ENCODE data around the gene PHACTR2. TPM values are rescaled to one million over a fixed set of nuclear protein-coding genes. Genes with fewer than 3 reads are reported as not detected.
A peak's percentile ranks its signal among the peaks of the same experiment; 100 is the strongest.

Gene PHACTR2
- total and polyA plus RNA-seq, 4 donors: 11.0 to 119 (median 43.8) TPM

DNA sequence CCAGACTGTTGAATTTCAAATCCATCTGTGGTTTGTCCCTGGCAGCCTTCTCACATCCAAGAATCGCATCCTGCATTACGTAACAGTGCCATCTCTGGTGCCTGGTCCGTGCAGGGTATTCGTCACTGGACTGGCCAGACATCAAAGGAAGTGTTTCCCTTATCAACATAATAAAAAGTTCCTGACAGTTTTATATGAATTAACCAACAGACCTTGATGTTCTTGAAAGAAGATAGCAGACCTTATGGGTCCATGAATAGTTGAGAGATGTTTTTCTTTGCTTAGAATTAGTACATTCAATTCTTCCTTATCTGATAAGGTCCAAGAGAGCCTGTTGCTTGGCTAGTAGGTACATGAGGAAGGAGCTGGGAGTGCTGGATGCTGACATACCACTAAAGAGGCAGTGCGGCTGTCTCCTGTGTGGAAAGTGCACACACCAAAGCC is 77.6 kb downstream of the PHACTR2 start:
- 29 to 30% methylated on average over 5 of the region's 5 CpGs for WGBS, 2 donors
- TF ChIP-seq, protein P1, sequence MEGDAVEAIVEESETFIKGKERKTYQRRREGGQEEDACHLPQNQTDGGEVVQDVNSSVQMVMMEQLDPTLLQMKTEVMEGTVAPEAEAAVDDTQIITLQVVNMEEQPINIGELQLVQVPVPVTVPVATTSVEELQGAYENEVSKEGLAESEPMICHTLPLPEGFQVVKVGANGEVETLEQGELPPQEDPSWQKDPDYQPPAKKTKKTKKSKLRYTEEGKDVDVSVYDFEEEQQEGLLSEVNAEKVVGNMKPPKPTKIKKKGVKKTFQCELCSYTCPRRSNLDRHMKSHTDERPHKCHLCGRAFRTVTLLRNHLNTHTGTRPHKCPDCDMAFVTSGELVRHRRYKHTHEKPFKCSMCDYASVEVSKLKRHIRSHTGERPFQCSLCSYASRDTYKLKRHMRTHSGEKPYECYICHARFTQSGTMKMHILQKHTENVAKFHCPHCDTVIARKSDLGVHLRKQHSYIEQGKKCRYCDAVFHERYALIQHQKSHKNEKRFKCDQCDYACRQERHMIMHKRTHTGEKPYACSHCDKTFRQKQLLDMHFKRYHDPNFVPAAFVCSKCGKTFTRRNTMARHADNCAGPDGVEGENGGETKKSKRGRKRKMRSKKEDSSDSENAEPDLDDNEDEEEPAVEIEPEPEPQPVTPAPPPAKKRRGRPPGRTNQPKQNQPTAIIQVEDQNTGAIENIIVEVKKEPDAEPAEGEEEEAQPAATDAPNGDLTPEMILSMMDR (IDR thresholded peaks at IDR 0.05; ENCODE audit: control extremely low read depth, extremely low read depth): no peak
- peaks cover 6 to 12% (median 7%) of the 10 kb centered on the region in 4 donors for H3K36me3 ChIP-seq (ENCODE audit: control insufficient read depth in 4 of 4, insufficient read depth in 4 of 4, low read length in 4 of 4)
- no peak overlapping the region for H3K9ac ChIP-seq (ENCODE audit: insufficient read depth in 1 of 2, low read length in 2 of 2)
- H3K9me3 ChIP-seq (ENCODE audit: control insufficient read depth in 4 of 4, insufficient read depth in 3 of 4, low read length in 3 of 4): no peaks in the 10 kb centered on the region
- no peak for ATAC-seq (ENCODE audit: insufficient read depth, low FRiP score)
- H3K4me1 ChIP-seq (ENCODE audit: control insufficient read depth in 5 of 5, insufficient read depth in 5 of 5, low read length in 5 of 5): peaks cover 0 to 16% (median 6%) of the 10 kb centered on the region in 5 donors
- peak overlapping the region in 1 of 2 donors; percentile 53 for H3K27ac ChIP-seq (ENCODE audit: low read depth in 1 of 2, low read length in 1 of 2)
- no peak overlapping the region for H3K4me3 ChIP-seq
- no peaks in the 10 kb centered on the region for H3K27me3 ChIP-seq (ENCODE audit: control insufficient read depth in 3 of 3, insufficient read depth in 3 of 3, low read length in 2 of 3)
- peak; percentile 72 to 88 (median 85) for DNase-seq

DNA sequence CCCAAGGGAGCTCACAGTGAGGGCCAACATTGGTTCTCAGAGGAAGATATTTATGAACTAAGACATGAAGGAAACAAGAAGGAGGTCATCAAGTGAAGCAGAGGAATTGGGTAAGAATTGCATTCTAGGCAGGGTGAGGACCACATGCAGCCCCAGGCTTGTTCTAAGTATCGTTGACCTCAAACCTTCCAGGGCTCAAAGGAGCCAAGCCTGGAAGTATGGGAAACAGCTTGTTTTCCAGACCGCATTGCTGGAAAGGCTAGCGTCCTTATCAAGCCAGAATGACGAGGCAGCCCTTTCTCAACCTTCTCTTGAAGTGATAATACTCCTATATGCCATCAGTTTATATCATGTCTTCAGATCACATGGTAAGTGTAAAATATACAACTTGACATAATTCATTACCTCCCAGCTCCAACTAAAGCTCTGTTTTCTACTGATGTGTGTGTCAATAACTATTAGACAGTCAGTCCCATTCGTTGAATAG is 79.6 kb downstream of the PHACTR2 start:
- Histone ChIP-seq H3K27ac (ENCODE audit: low read depth in 1 of 2, low read length in 1 of 2) (no peak overlapping the region), H3K4me3 (no peak overlapping the region), H3K9ac (ENCODE audit: insufficient read depth in 1 of 2, low read length in 2 of 2) (no peak overlapping the region), H3K27me3 (ENCODE audit: control insufficient read depth in 3 of 3, insufficient read depth in 3 of 3, low read length in 2 of 3) (no peaks in the 10 kb centered on the region), H3K4me1 (ENCODE audit: control insufficient read depth in 5 of 5, insufficient read depth in 5 of 5, low read length in 5 of 5) (peaks cover 0 to 16% (median 6%) of the 10 kb centered on the region in 5 donors), H3K36me3 (ENCODE audit: control insufficient read depth in 4 of 4, insufficient read depth in 4 of 4, low read length in 4 of 4) (peaks cover 6 to 13% (median 11%) of the 10 kb centered on the region in 4 donors), H3K9me3 (ENCODE audit: control insufficient read depth in 4 of 4, insufficient read depth in 3 of 4, low read length in 3 of 4) (no peaks in the 10 kb centered on the region)
- WGBS, 2 donors: 88 to 89% methylated on average over 5 of the region's 5 CpGs
- TF ChIP-seq, protein P1 (IDR thresholded peaks at IDR 0.05; ENCODE audit: control extremely low read depth, extremely low read depth): no peak
- DNase-seq (no peak), ATAC-seq (ENCODE audit: insufficient read depth, low FRiP score) (no peak)

DNA sequence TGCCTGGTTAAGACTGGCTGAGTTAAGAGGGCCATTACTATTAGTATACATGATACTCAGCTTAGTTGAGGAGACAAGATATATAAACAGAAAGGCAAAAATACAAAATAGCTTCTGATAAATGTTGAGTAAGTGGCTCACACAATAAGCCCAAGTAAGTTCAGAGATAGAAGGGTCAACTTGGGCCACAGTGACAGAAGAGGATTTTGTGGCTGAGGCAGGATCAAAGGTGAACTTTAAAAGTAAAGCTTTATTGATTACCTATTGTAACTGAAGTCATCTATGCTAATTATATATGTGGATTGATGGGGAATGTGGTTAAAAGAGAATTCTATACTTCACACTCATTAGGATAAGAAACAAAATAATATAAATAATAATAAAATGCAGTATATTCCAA is 80.8 kb downstream of the PHACTR2 start:
- DNase-seq (no peak), ATAC-seq (ENCODE audit: insufficient read depth, low FRiP score) (no peak)
- Histone ChIP-seq H3K27me3 (ENCODE audit: control insufficient read depth in 3 of 3, insufficient read depth in 3 of 3, low read length in 2 of 3) (no peaks in the 10 kb centered on the region), H3K4me1 (ENCODE audit: control insufficient read depth in 5 of 5, insufficient read depth in 5 of 5, low read length in 5 of 5) (peaks cover 0 to 16% (median 6%) of the 10 kb centered on the region in 5 donors), H3K9me3 (ENCODE audit: control insufficient read depth in 4 of 4, insufficient read depth in 3 of 4, low read length in 3 of 4) (no peaks in the 10 kb centered on the region), H3K36me3 (ENCODE audit: control insufficient read depth in 4 of 4, insufficient read depth in 4 of 4, low read length in 4 of 4) (peaks cover 3 to 13% (median 11%) of the 10 kb centered on the region in 4 donors), H3K27ac (ENCODE audit: low read depth in 1 of 2, low read length in 1 of 2) (no peak overlapping the region), H3K4me3 (no peak overlapping the region), H3K9ac (ENCODE audit: insufficient read depth in 1 of 2, low read length in 2 of 2) (no peak overlapping the region)
- TF ChIP-seq, protein P1 (IDR thresholded peaks at IDR 0.05; ENCODE audit: control extremely low read depth, extremely low read depth): no peak

DNA sequence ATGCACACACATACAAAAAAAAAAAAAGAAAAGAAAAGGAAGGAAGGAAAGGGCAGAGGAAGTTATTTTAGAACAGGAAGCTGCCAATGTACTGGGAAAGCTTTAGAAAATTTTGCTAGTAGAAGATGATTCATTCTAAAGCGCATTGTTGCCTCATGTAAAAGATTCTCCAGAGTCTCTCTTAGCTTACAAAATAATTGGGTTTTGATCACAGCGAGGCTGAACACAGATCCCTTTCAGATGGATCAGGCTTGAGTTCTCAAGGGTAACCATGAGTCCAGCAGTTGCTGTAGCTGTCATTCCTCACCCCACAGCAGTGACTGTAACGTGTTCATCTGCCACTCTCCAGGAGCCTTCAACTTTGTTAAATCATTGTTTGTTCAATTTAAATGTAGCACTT is 81.9 kb downstream of the PHACTR2 start:
- WGBS, 2 donors: 39 to 53% methylated on average over 3 of the region's 3 CpGs
- Histone ChIP-seq H3K4me3 (no peak overlapping the region), H3K27me3 (ENCODE audit: control insufficient read depth in 3 of 3, insufficient read depth in 3 of 3, low read length in 2 of 3) (no peaks in the 10 kb centered on the region), H3K4me1 (ENCODE audit: control insufficient read depth in 5 of 5, insufficient read depth in 5 of 5, low read length in 5 of 5) (peaks cover 0 to 12% (median 6%) of the 10 kb centered on the region in 5 donors), H3K36me3 (ENCODE audit: control insufficient read depth in 4 of 4, insufficient read depth in 4 of 4, low read length in 4 of 4) (peaks cover 0 to 13% (median 9%) of the 10 kb centered on the region in 4 donors), H3K9me3 (ENCODE audit: control insufficient read depth in 4 of 4, insufficient read depth in 3 of 4, low read length in 3 of 4) (no peaks in the 10 kb centered on the region), H3K9ac (ENCODE audit: insufficient read depth in 1 of 2, low read length in 2 of 2) (no peak overlapping the region), H3K27ac (ENCODE audit: low read depth in 1 of 2, low read length in 1 of 2) (peak overlapping the region in 1 of 2 donors; percentile 73)
- DNase-seq (no peak), ATAC-seq (ENCODE audit: insufficient read depth, low FRiP score) (no peak)
- TF ChIP-seq, protein P1 (IDR thresholded peaks at IDR 0.05; ENCODE audit: control extremely low read depth, extremely low read depth): no peak
